ENCODE results near the gene HES6.

GRCh38 chr2:238271061-238271554, 31.3 kb upstream of the HES6 start:
- TF ChIP-seq EZH2 (IDR thresholded peaks at IDR 0.05; ENCODE audit: low read length) (no peak), CTCF (optimal IDR thresholded peaks at IDR 0.05 in 1 of 3, IDR thresholded peaks at IDR 0.05 in 1 of 3, conservative IDR thresholded peaks at IDR 0.05 in 1 of 3; ENCODE audit: extremely low read depth in 1 of 3, insufficient read depth in 2 of 3, low read length in 3 of 3) (no peak)

Measured in keratinocyte (primary cell).